Left lung (tissue), 10 donors: ENCODE data around the gene IRF2. TPM values are rescaled to one million over a fixed set of nuclear protein-coding genes. Genes with fewer than 3 reads are reported as not detected.

Source experiments
- ATAC-seq: fragments of 200-7000 bp; cut with Tn5 transposase; one replicate; pipeline ENCODE4 v1.9.1; 2020; ENCODE audit warnings: moderate library complexity
- DNase-seq, 4 donors: peaks; one replicate each; pipeline ENCODE4 v3.0.0-alpha.2; 2013 to 2020
- H3K27ac ChIP-seq, 2 donors: fragments of 200-600 bp; sonication (generic) in 1 of 2; one replicate each; pipeline versions ENCODE4 v1.5.0 to v1.8.0; 2020 to 2021
- H3K27me3 ChIP-seq, 2 donors: fragments of 200-600 bp; sonication (generic) in 1 of 2; one replicate each; pipeline versions ENCODE4 v1.5.0 to v1.8.0; 2020 to 2021
- H3K36me3 ChIP-seq, 2 donors: fragments of 200-600 bp; sonication (generic) in 1 of 2; one replicate each; pipeline versions ENCODE4 v1.5.0 to v1.8.0; 2020 to 2021
- H3K4me1 ChIP-seq, 2 donors: fragments of 200-600 bp; one replicate each; pipeline ENCODE4 v1.8.0; 2021
- H3K4me3 ChIP-seq, 2 donors: fragments of 200-600 bp; sonication (generic) in 1 of 2; one replicate each; pipeline versions ENCODE4 v1.5.0 to v1.8.0; 2020 to 2021; ENCODE audit warnings: mild to moderate bottlenecking in 1 of 2
- H3K9me3 ChIP-seq, 2 donors: fragments of 200-600 bp; sonication (generic) in 1 of 2; one replicate each; pipeline versions ENCODE4 v1.5.0 to v1.8.0; 2020 to 2021
- intact Hi-C, 2 donors: fragments of 100-400 bp; cut with DNase I; formaldehyde crosslinking; loops; one replicate each; pipeline versions ENCODE4 v1.11.2 to v1.14.2; 2022
- polyA plus RNA-seq, 6 donors: library from polyadenylated mRNA; unstranded; fragments of 120-200 nt; gene quantifications; one replicate each; pipeline ENCODE4 v1.2.1, GENCODE V29; 2013; ENCODE audit not compliant: insufficient read length in 6 of 6
- total RNA-seq, 2 donors: library from RNA; stranded (reverse); fragmentation: NEBNext Ultra II Directional; extraction: Animal tissue kit (Norgen Biotek cat#: 25700); gene quantifications; one replicate each; pipeline ENCODE4 v1.2.1, GENCODE V29; 2021
- TF ChIP-seq, protein P1 (sequence below), 2 donors: fragments of 200-600 bp; sonication (generic) in 1 of 2; IDR thresholded peaks; one replicate each; pipeline versions ENCODE4 v1.5.0 to v1.8.0; 2021; ENCODE audit warnings: antibody characterized with exemption in 2 of 2
- donor health status: DM: no; HTN: yes; CAD: no.
- donor health status: DM: no; HTN: no; CAD: no.

Gene IRF2
- total and polyA plus RNA-seq, 8 donors: 32.8 to 50.2 (median 47.0) TPM

DNA sequence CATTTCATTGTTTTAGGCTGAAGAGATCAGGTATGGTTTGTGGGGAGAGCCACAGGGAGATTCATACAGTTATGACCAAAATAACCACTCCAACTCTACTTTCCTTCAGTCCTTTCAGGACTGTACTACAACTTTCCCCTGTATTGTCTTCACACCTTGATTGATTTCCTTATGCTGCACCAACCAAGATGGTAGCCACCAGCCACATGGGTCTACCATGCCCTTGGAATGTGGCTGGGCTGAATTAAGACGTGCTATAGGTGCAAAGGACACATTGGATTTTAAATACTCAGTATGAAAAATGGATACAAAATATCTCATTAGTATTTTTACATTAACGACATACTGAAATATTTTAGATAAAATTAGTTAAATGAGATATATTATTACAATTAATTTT is 11.2 kb downstream of the IRF2 start:
- TF ChIP-seq, protein P1, sequence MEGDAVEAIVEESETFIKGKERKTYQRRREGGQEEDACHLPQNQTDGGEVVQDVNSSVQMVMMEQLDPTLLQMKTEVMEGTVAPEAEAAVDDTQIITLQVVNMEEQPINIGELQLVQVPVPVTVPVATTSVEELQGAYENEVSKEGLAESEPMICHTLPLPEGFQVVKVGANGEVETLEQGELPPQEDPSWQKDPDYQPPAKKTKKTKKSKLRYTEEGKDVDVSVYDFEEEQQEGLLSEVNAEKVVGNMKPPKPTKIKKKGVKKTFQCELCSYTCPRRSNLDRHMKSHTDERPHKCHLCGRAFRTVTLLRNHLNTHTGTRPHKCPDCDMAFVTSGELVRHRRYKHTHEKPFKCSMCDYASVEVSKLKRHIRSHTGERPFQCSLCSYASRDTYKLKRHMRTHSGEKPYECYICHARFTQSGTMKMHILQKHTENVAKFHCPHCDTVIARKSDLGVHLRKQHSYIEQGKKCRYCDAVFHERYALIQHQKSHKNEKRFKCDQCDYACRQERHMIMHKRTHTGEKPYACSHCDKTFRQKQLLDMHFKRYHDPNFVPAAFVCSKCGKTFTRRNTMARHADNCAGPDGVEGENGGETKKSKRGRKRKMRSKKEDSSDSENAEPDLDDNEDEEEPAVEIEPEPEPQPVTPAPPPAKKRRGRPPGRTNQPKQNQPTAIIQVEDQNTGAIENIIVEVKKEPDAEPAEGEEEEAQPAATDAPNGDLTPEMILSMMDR (IDR thresholded peaks at IDR 0.05): no peak
- DNase-seq (no peak), ATAC-seq (no peak)
- peaks cover 0 to 54% of the 10 kb centered on the region in 2 donors for H3K4me1 ChIP-seq
- H3K27ac ChIP-seq: no peak overlapping the region
- intact Hi-C loops: no loop called here
- no peaks in the 10 kb centered on the region for H3K9me3 ChIP-seq
- H3K4me3 ChIP-seq: no peak overlapping the region
- H3K36me3 ChIP-seq: no peaks in the 10 kb centered on the region
- H3K27me3 ChIP-seq: no peaks in the 10 kb centered on the region

DNA sequence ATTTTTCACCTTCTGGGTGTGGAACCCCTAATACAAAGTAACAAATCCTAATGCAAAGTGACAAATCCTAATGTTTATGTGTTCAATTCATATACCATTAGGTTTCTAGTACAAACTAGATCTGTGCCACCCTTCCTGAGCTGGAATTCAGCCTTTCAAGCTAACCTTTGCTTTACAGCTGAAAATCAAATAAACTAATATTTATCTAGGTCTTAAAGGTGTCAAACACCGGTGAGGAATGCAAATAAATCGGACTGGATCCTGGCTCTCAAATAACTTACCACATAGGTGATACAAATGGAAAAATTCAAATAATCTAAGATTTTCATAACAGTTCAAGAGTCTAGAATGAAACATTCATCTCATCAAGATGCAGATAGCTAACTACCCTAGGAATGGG is 11.6 kb downstream of the IRF2 start:
- Histone ChIP-seq H3K27ac (no peak overlapping the region), H3K27me3 (no peaks in the 10 kb centered on the region), H3K4me3 (no peak overlapping the region), H3K36me3 (no peaks in the 10 kb centered on the region), H3K4me1 (peaks cover 0 to 58% of the 10 kb centered on the region in 2 donors), H3K9me3 (no peaks in the 10 kb centered on the region)
- ATAC-seq: peak; percentile 65
- no peak for DNase-seq
- intact Hi-C loops: no loop called here
- TF ChIP-seq, protein P1 (IDR thresholded peaks at IDR 0.05): no peak

DNA sequence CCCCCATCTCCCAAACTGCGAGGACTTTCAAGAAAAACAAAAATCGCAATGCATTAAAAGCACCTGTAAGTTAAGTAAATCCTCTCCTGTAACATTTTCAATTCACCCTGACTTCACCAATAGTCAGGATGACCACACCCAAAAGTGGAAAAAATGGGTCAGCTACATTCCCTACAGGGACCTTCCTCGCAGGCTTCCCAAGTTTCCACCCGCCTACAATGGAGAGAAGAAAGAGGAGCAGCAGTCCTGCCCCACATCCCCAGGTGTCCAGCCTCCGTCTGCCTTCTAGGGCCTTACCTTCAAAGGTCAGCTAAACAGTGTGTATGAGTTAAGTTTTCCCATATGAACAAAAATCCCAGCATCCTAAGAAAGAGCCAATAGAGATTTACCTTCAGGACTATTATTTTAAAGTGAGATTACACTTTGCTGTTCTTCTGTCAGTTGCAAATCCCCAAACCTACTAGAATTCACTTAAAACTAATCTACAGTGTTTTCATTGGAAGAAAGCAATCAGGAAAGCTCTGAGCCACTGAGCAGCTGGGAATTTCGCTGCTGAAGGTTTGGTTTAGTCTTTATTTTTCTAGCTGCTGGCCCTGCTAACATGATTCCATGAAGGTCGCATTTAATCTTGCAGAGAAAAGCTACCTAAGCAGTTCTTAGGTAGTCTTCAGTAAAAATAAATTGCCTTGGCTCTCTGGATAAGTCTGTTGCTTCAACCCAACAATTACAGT is 12.5 kb downstream of the IRF2 start:
- ATAC-seq (no peak), DNase-seq (no peak)
- no peaks in the 10 kb centered on the region for H3K9me3 ChIP-seq
- peak overlapping the region in 1 of 2 donors; percentile 20 for H3K27ac ChIP-seq
- intact Hi-C loops: no loop called here
- H3K4me3 ChIP-seq: no peak overlapping the region
- H3K36me3 ChIP-seq: no peaks in the 10 kb centered on the region
- H3K27me3 ChIP-seq: no peaks in the 10 kb centered on the region
- H3K4me1 ChIP-seq: peaks cover 0 to 64% of the 10 kb centered on the region in 2 donors
- TF ChIP-seq, protein P1 (IDR thresholded peaks at IDR 0.05): no peak

DNA sequence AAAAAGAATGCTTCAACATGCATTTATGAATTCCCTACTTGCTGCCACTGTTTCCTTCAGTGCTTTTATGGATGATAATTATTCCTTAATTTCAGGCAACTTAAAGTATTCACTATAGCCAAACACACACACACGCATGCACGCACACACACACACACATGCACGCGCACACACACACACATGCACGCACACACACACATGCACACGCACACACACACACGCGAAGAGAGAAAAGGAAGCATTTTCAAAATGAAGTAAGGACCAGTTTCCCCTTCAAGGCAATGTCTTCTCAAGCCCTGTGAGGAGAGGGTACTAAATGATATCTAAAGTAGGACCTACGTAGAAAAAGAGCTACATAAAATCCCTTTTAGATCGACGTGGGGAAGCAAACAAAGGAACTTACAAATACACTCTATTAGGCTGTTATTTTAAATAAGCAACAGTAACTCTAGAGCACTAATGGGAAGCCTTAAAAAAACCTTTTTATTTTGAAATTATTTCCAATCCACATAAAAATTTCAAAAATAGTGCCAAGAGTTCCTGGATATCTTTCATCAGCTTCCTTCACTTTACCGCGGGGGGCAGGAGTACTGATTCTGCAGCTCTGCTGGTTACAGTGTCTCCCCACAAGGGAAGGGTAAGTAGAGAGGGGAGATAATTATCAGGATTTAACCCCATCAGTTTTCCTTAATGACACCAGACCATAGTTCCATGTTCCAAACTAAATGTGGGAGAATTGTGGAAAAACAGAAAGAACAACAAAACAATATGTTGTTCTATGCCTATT is 13.7 kb downstream of the IRF2 start:
- TF ChIP-seq, protein P1 (IDR thresholded peaks at IDR 0.05): no peak
- peaks cover 0 to 70% of the 10 kb centered on the region in 2 donors for H3K4me1 ChIP-seq
- H3K27ac ChIP-seq: peak overlapping the region in 1 of 2 donors; percentile 24
- ATAC-seq (no peak), DNase-seq (no peak)
- H3K4me3 ChIP-seq: no peak overlapping the region
- intact Hi-C loops: no loop called here
- no peaks in the 10 kb centered on the region for H3K27me3 ChIP-seq
- H3K9me3 ChIP-seq: no peaks in the 10 kb centered on the region
- peaks cover 0 to 8% of the 10 kb centered on the region in 2 donors for H3K36me3 ChIP-seq

DNA sequence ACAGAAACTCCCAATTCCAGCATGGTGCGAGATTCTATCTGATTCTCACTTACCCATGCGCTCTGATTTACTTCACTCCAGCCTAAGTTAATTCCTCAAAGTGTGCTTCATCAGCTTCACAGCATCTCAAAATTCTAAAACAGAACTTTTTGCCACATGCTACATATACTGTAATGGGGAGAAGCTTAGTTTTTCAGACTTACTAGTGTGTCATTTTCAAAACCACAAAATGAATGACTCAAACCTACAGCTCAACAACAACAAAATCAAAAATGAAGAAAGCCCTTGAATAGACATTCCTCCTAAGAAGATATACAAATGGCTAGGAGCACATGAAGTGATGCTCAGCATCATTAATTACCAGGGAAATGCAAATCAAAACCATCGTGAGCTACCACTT is 14.9 kb downstream of the IRF2 start:
- Histone ChIP-seq H3K9me3 (no peaks in the 10 kb centered on the region), H3K4me3 (no peak overlapping the region), H3K27ac (no peak overlapping the region), H3K36me3 (peaks cover 0 to 8% of the 10 kb centered on the region in 2 donors), H3K27me3 (no peaks in the 10 kb centered on the region), H3K4me1 (peaks cover 0 to 72% of the 10 kb centered on the region in 2 donors)
- intact Hi-C loops: no loop called here
- no peak for ATAC-seq
- no peak for DNase-seq
- TF ChIP-seq, protein P1 (IDR thresholded peaks at IDR 0.05): no peak
